SU-DHL-6 (cell line): ENCODE data around the gene EHBP1.

Experiments
- H2AFZ ChIP-seq: fragments of 200-600 bp; sonication (generic); 2 replicates; pipeline ENCODE4 v1.6.1; 2014; ENCODE audit warnings: low read depth, mild to moderate bottlenecking, moderate library complexity, mixed read lengths, antibody characterized with exemption, low read length; ENCODE audit not compliant: severe bottlenecking
- H3F3A ChIP-seq: fragments of 200-600 bp; shearing (Covaris generic); 2 replicates; pipeline ENCODE4 v1.6.0; 2016; ENCODE audit warnings: antibody characterized with exemption, mild to moderate bottlenecking; ENCODE audit not compliant: insufficient read depth
- H3K27ac ChIP-seq: fragments of 200-600 bp; sonication (generic); 2 replicates; pipeline ENCODE4 v1.5.1; 2016; ENCODE audit warnings: low read depth, mild to moderate bottlenecking, low read length, moderate library complexity, mixed read lengths
- H3K27me3 ChIP-seq: fragments of 200-600 bp; sonication (generic), shearing (Covaris generic); 2 replicates; pipeline ENCODE4 v1.6.0; 2014; ENCODE audit warnings: mild to moderate bottlenecking, low read length
- H3K36me3 ChIP-seq: fragments of 200-600 bp; sonication (generic); 2 replicates; pipeline ENCODE4 v1.6.1; 2014; ENCODE audit warnings: mild to moderate bottlenecking, low read length, mixed read lengths
- H3K4me2 ChIP-seq: fragments of 300-600, 200-600 bp; shearing (Covaris generic), sonication (generic); 2 replicates; pipeline ENCODE4 v1.6.0; 2014; ENCODE audit warnings: low read length, low read depth, mild to moderate bottlenecking; ENCODE audit not compliant: poor library complexity, severe bottlenecking
- H3K4me3 ChIP-seq: fragments of 200-600 bp; sonication (generic); 2 replicates; pipeline ENCODE4 v1.5.1; 2014; ENCODE audit warnings: antibody characterized with exemption, low read length, mild to moderate bottlenecking, mixed read lengths; ENCODE audit not compliant: insufficient read depth, poor library complexity, severe bottlenecking
- H3K79me2 ChIP-seq: fragments of 200-600 bp; sonication (generic); 2 replicates; pipeline ENCODE4 v1.6.1; 2014; ENCODE audit warnings: mild to moderate bottlenecking, low read length, moderate library complexity; ENCODE audit not compliant: insufficient read depth
- H3K9ac ChIP-seq: fragments of 200-600 bp; sonication (generic); 2 replicates; pipeline ENCODE4 v1.7.0; 2014; ENCODE audit warnings: mild to moderate bottlenecking, low read length
- H3K9me2 ChIP-seq: fragments of 200-600 bp; sonication (generic); replicated peaks from 2 replicates; pipeline ENCODE4 v1.6.1; 2014; ENCODE audit warnings: low read length; ENCODE audit not compliant: insufficient read depth
- H3K9me3 ChIP-seq: fragments of 200-600 bp; sonication (generic); 2 replicates; pipeline ENCODE4 v1.6.1; 2014; ENCODE audit warnings: low read length, mixed read lengths; ENCODE audit not compliant: insufficient read depth
- H4K20me1 ChIP-seq: fragments of 200-600 bp; sonication (generic); 2 replicates; pipeline ENCODE4 v1.6.1; 2014; ENCODE audit warnings: low read depth, mild to moderate bottlenecking, antibody characterized with exemption, low read length, moderate library complexity, mixed read lengths
- CTCF ChIP-seq: fragments of 200-600 bp; sonication (generic); IDR thresholded peaks from one replicate; pipeline ENCODE4 v1.5.1; 2017; ENCODE audit warnings: antibody characterized with exemption, mild to moderate bottlenecking, low read length, moderate library complexity; ENCODE audit not compliant: insufficient read depth, poor library complexity, severe bottlenecking
- EZH2phosphoT487 ChIP-seq: fragments of 200-600 bp; sonication (generic), shearing (Covaris generic); conservative IDR thresholded peaks from 2 replicates; pipeline ENCODE4 v1.6.1; 2018; ENCODE audit warnings: mild to moderate bottlenecking, antibody characterized with exemption, low read length, moderate library complexity, mixed read lengths

Gene EHBP1

DNA sequence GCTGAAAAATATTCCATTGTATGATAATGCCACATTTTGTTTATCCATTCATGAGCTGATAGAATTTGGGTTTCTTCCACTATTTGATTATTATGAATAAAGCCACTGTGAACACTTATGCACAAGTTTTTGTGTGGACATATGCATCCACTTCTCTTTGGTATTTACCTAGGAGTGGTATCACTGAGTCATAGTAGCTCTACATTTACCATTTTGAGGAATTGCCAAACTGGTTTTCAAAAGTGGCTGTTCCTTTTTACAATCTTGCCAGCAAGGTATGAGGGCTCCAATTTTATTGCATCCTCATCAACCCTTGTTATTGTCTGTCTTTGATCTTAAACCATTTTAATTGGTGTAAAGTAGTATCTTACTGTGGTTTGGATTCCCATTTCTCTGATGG, 13.3 kb upstream of the EHBP1 start:
- TF ChIP-seq CTCF: no peak
- TF ChIP-seq EZH2phosphoT487: no peak
- Histone ChIP-seq H3K9ac (no peak overlapping the region), H3K4me3 (no peak overlapping the region), H3K27ac (no peak overlapping the region), H4K20me1 (no peaks in the 10 kb centered on the region), H3K79me2 (no peaks in the 10 kb centered on the region), H3F3A (no peaks in the 10 kb centered on the region), H3K4me2 (no peak overlapping the region), H3K9me2 (no peaks in the 10 kb centered on the region), H3K36me3 (no peaks in the 10 kb centered on the region), H3K9me3 (no peaks in the 10 kb centered on the region), H2AFZ (no peak overlapping the region), H3K27me3 (no peaks in the 10 kb centered on the region)

DNA sequence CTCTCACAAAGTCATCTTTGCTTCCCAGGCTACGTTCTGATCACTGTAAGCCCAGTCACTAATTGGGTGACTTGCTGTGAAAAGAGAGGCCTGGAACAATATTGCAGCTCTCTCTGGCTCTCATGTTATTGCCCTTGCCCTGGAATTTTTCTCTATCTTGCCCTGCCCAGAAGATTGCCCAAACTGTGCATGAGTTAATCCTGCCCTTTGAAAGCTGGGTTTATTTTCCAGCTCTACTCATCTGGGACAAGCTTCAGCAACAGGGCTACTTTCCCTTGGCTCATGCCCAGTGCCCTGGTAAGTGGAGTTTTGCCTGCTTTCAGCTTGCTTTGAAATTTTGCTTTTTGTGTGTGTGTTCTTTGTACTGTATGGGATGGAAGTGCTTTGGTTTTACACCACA, 6.9 kb upstream of the EHBP1 start:
- Histone ChIP-seq H3K27ac (no peak overlapping the region), H3K79me2 (no peaks in the 10 kb centered on the region), H3K36me3 (no peaks in the 10 kb centered on the region), H4K20me1 (no peaks in the 10 kb centered on the region), H3K27me3 (no peaks in the 10 kb centered on the region), H3K9me3 (no peaks in the 10 kb centered on the region), H3F3A (no peaks in the 10 kb centered on the region), H3K4me2 (no peak overlapping the region), H3K9ac (no peak overlapping the region), H3K9me2 (no peaks in the 10 kb centered on the region), H3K4me3 (no peak overlapping the region), H2AFZ (no peak overlapping the region)
- no peak for TF ChIP-seq EZH2phosphoT487
- no peak for TF ChIP-seq CTCF

GRCh38 chr2:62704654-62705006, 883 bp upstream of the EHBP1 start:
- peak overlapping the region; percentile 61 for H3K4me3 ChIP-seq
- no peaks in the 10 kb centered on the region for H3F3A ChIP-seq
- H3K79me2 ChIP-seq: peaks cover 13% of the 10 kb centered on the region
- no peaks in the 10 kb centered on the region for H3K9me2 ChIP-seq
- no peaks in the 10 kb centered on the region for H3K27me3 ChIP-seq
- H3K4me2 ChIP-seq: peak overlapping the region; percentile 87
- TF ChIP-seq EZH2phosphoT487: no peak
- no peak for TF ChIP-seq CTCF
- no peak overlapping the region for H3K27ac ChIP-seq
- peak overlapping the region; percentile 79 for H2AFZ ChIP-seq
- no peaks in the 10 kb centered on the region for H4K20me1 ChIP-seq
- peak overlapping the region; percentile 63 for H3K9ac ChIP-seq
- H3K36me3 ChIP-seq: no peaks in the 10 kb centered on the region; the same call in 1 of the 2 replicates
- H3K9me3 ChIP-seq: no peaks in the 10 kb centered on the region
